ENCODE results near the gene PADI2.

DNA sequence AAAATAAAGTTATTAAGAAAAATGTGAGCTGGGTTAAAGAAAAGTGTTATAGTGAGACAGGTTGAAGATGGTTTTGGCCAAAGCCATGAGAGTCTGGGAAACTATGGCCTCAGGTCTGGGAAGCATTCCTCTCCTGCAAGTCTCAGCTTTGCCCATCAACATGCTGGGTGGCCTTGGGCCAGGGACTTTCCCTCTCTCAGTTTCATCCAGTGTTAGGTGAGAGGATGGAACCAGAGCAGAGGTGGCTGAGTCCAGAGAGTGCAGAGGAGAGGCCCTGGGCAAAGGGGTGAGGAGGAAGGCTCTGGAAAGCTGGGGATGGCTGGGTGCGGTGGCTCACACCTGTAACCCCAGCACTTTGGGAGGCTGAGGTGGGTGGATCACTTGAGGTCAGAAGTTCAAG is 10.5 kb downstream of the PADI2 start:
- TF ChIP-seq CTCF (IDR thresholded peaks at IDR 0.05) (no peak), POLR2A (IDR thresholded peaks at IDR 0.05) (no peak), EP300 (IDR thresholded peaks at IDR 0.05) (no peak)
